Neural progenitor cell (in vitro differentiated cells): ENCODE measurements around the gene CHTF18. TPM values are rescaled to one million over a fixed set of nuclear protein-coding genes. Genes with fewer than 3 reads are reported as not detected.

ENCODE experiments used
- DNase-seq: peaks from one replicate; pipeline ENCODE4 v3.0.0-alpha.2; 2016; ENCODE audit warnings: low spot score
- H2AFZ ChIP-seq: fragments of 200-600 bp; sonication (generic); replicated peaks from 2 replicates; pipeline ENCODE4 v1.6.1; 2016; ENCODE audit warnings: antibody characterized with exemption
- H3F3A ChIP-seq: fragments of 200-600 bp; sonication (generic); 2 replicates; pipeline ENCODE4 v1.6.1; 2016; ENCODE audit warnings: antibody characterized with exemption, low read depth
- H3K27ac ChIP-seq: fragments of 200-600 bp; sonication (generic); 2 replicates; pipeline ENCODE4 v1.5.1; 2016; ENCODE audit warnings: mild to moderate bottlenecking
- H3K27me3 ChIP-seq: fragments of 200-600 bp; sonication (generic); 2 replicates; pipeline ENCODE4 v1.6.1; 2016; ENCODE audit warnings: mild to moderate bottlenecking, moderate library complexity
- H3K36me3 ChIP-seq: fragments of 200-600 bp; sonication (generic); 2 replicates; pipeline ENCODE4 v1.5.1; 2016
- H3K4me1 ChIP-seq: fragments of 200-600 bp; sonication (generic); 2 replicates; pipeline ENCODE4 v1.6.1; 2016; ENCODE audit warnings: mixed run types
- H3K4me2 ChIP-seq: fragments of 200-600 bp; sonication (generic); 2 replicates; pipeline ENCODE4 v1.6.1; 2016
- H3K4me3 ChIP-seq: fragments of 200-600 bp; sonication (generic); 2 replicates; pipeline ENCODE4 v1.5.1; 2016
- H3K79me2 ChIP-seq: fragments of 200-600 bp; sonication (generic); 2 replicates; pipeline ENCODE4 v1.6.1; 2016; ENCODE audit warnings: low read depth
- H3K9ac ChIP-seq: fragments of 200-600 bp; sonication (generic); 2 replicates; pipeline ENCODE4 v1.6.1; 2016
- H3K9me3 ChIP-seq: fragments of 200-600 bp; sonication (generic); 2 replicates; pipeline ENCODE4 v1.5.1; 2016; ENCODE audit warnings: low read depth
- H4K20me1 ChIP-seq: fragments of 200-600 bp; sonication (generic); 2 replicates; pipeline ENCODE4 v1.6.1; 2016; ENCODE audit warnings: low read depth
- H3K27ac Mint-ChIP-seq: 3 replicates; pipeline ENCODE4 v1.8.0; 2021; ENCODE audit warnings: mixed read lengths
- H3K27me3 Mint-ChIP-seq: 2 replicates; pipeline ENCODE4 v1.8.0; 2022; ENCODE audit warnings: low read depth, mild to moderate bottlenecking, inconsistent platforms, moderate library complexity, mixed read lengths; ENCODE audit not compliant: insufficient read depth
- H3K36me3 Mint-ChIP-seq: 3 replicates; pipeline ENCODE4 v1.8.0; 2021; ENCODE audit warnings: mixed read lengths
- H3K4me1 Mint-ChIP-seq: 3 replicates; pipeline ENCODE4 v1.8.0; 2021; ENCODE audit warnings: mixed read lengths
- H3K4me3 Mint-ChIP-seq: 3 replicates; pipeline ENCODE4 v1.8.0; 2021; ENCODE audit warnings: mild to moderate bottlenecking, moderate library complexity, mixed read lengths
- H3K9me3 Mint-ChIP-seq: 3 replicates; pipeline ENCODE4 v1.8.0; 2020; ENCODE audit warnings: mixed read lengths
- CTCF ChIP-seq: fragments of 200-600 bp; sonication (generic); IDR thresholded peaks from 2 replicates; pipeline ENCODE4 v1.5.1; 2017; ENCODE audit warnings: antibody characterized with exemption, mild to moderate bottlenecking
- EZH2 ChIP-seq: fragments of 200-600 bp; sonication (generic); IDR thresholded peaks from 2 replicates; pipeline ENCODE4 v1.6.1; 2017; ENCODE audit warnings: antibody characterized with exemption, mild to moderate bottlenecking, moderate library complexity
- EZH2phosphoT487 ChIP-seq: fragments of 200-600 bp; sonication (generic); IDR thresholded peaks from 2 replicates; pipeline ENCODE4 v1.6.1; 2017; ENCODE audit warnings: antibody characterized with exemption
- total RNA-seq: library from RNA; depleted of rRNA; stranded (reverse); fragments of >200 nt; gene quantifications from 2 replicates; pipeline ENCODE4 v1.2.3, GENCODE V29; 2015; ENCODE audit warnings: low replicate concordance

Gene CHTF18
- total RNA-seq, 1 donor from 2014 or later, result 35.6 TPM

GRCh38 chr16:769934-770333 is 18.5 kb upstream of the CHTF18 start:
- no peak overlapping the region for H2AFZ ChIP-seq
- peaks cover 5% of the 10 kb centered on the region for H3K27me3 Mint-ChIP-seq

GRCh38 chr16:770411-770810 is 18.0 kb upstream of the CHTF18 start:
- no peaks in the 10 kb centered on the region for H3K27me3 ChIP-seq
- H3K79me2 ChIP-seq, result no peaks in the 10 kb centered on the region
- TF ChIP-seq CTCF (no peak), EZH2phosphoT487 (no peak)
- no peaks in the 10 kb centered on the region for H3K9me3 Mint-ChIP-seq
- no peaks in the 10 kb centered on the region for H3K36me3 ChIP-seq
- H3F3A ChIP-seq, result no peaks in the 10 kb centered on the region
- no peak overlapping the region for H3K4me2 ChIP-seq
- H3K9ac ChIP-seq, result no peak overlapping the region
- no peaks in the 10 kb centered on the region for H3K9me3 ChIP-seq
- no peak for DNase-seq
- no peaks in the 10 kb centered on the region for H3K36me3 Mint-ChIP-seq
- no peak overlapping the region for H2AFZ ChIP-seq
- H3K27ac Mint-ChIP-seq, result no peak overlapping the region
- H3K27me3 Mint-ChIP-seq, result peaks cover 5% of the 10 kb centered on the region
- H3K4me1 Mint-ChIP-seq, result peaks cover 2% of the 10 kb centered on the region
- H3K4me1 ChIP-seq, result no peaks in the 10 kb centered on the region
- H4K20me1 ChIP-seq, result no peaks in the 10 kb centered on the region
- no peak overlapping the region for H3K4me3 ChIP-seq
- no peak overlapping the region for H3K4me3 Mint-ChIP-seq
- H3K27ac ChIP-seq, result no peak overlapping the region

More at GRCh38 chr16:769934-770333, 18.5 kb upstream of the CHTF18 start:
- no peaks in the 10 kb centered on the region for H3F3A ChIP-seq
- Mint-ChIP-seq H3K4me3 (no peak overlapping the region), H3K36me3 (no peaks in the 10 kb centered on the region), H3K4me1 (peaks cover 2% of the 10 kb centered on the region), H3K27ac (no peak overlapping the region), H3K9me3 (no peaks in the 10 kb centered on the region)
- H3K27me3 ChIP-seq, result no peaks in the 10 kb centered on the region
- H3K9me3 ChIP-seq, result no peaks in the 10 kb centered on the region
- no peak overlapping the region for H3K4me2 ChIP-seq
- no peak overlapping the region for H3K27ac ChIP-seq
- no peaks in the 10 kb centered on the region for H4K20me1 ChIP-seq
- DNase-seq, result no peak
- no peak overlapping the region for H3K4me3 ChIP-seq
- TF ChIP-seq CTCF (no peak), EZH2 (no peak), EZH2phosphoT487 (no peak)
- H3K36me3 ChIP-seq, result no peaks in the 10 kb centered on the region
- no peaks in the 10 kb centered on the region for H3K79me2 ChIP-seq
- no peak overlapping the region for H3K9ac ChIP-seq
- no peaks in the 10 kb centered on the region for H3K4me1 ChIP-seq

GRCh38 chr16:772959-773358 is 15.5 kb upstream of the CHTF18 start:
- Histone ChIP-seq H3K27me3 (peaks cover 5% of the 10 kb centered on the region), H3K4me1 (no peaks in the 10 kb centered on the region), H2AFZ (no peak overlapping the region), H3K4me3 (no peak overlapping the region), H3F3A (no peaks in the 10 kb centered on the region), H3K9me3 (no peaks in the 10 kb centered on the region), H3K9ac (no peak overlapping the region), H3K4me2 (no peak overlapping the region), H3K36me3 (no peaks in the 10 kb centered on the region), H3K79me2 (no peaks in the 10 kb centered on the region), H4K20me1 (no peaks in the 10 kb centered on the region), H3K27ac (no peak overlapping the region)
- Mint-ChIP-seq H3K4me1 (peaks cover 4% of the 10 kb centered on the region), H3K9me3 (no peaks in the 10 kb centered on the region), H3K4me3 (no peak overlapping the region), H3K36me3 (no peaks in the 10 kb centered on the region), H3K27me3 (peaks cover 8% of the 10 kb centered on the region), H3K27ac (no peak overlapping the region)
- no peak for TF ChIP-seq EZH2phosphoT487
- no peak for TF ChIP-seq EZH2
- TF ChIP-seq CTCF, result no peak
- no peak for DNase-seq
